PFSK-1 (cell line): ENCODE measurements around the gene UBASH3A.

ENCODE experiments used
- POLR2AphosphoS5 ChIP-seq: IDR thresholded peaks from 2 replicates; pipeline ENCODE4 v1.6.1; 2012; ENCODE audit warnings: low read depth, mild to moderate bottlenecking, control low read depth, low read length, moderate library complexity
- TAF1 ChIP-seq: IDR thresholded peaks from 2 replicates; pipeline ENCODE4 v1.6.1; 2012; ENCODE audit warnings: low read length, control low read depth, borderline replicate concordance; ENCODE audit not compliant: insufficient read depth
- TF ChIP-seq, protein P1 (sequence below), 2 experiments: IDR thresholded peaks; 2 replicates each; pipeline versions ENCODE4 v1.6.1 to v1.8.0; 2011 to 2012; ENCODE audit warnings: low read depth in 2 of 2, low read length in 2 of 2, control low read depth in 1 of 2, inconsistent platforms in 1 of 2, mild to moderate bottlenecking in 1 of 2, moderate library complexity in 1 of 2; ENCODE audit not compliant: insufficient read depth in 1 of 2

GRCh38 chr21:42489006-42489563, 85.4 kb downstream of the UBASH3A start:
- TF ChIP-seq TAF1 (no peak), POLR2AphosphoS5 (no peak)
- TF ChIP-seq, protein P1, sequence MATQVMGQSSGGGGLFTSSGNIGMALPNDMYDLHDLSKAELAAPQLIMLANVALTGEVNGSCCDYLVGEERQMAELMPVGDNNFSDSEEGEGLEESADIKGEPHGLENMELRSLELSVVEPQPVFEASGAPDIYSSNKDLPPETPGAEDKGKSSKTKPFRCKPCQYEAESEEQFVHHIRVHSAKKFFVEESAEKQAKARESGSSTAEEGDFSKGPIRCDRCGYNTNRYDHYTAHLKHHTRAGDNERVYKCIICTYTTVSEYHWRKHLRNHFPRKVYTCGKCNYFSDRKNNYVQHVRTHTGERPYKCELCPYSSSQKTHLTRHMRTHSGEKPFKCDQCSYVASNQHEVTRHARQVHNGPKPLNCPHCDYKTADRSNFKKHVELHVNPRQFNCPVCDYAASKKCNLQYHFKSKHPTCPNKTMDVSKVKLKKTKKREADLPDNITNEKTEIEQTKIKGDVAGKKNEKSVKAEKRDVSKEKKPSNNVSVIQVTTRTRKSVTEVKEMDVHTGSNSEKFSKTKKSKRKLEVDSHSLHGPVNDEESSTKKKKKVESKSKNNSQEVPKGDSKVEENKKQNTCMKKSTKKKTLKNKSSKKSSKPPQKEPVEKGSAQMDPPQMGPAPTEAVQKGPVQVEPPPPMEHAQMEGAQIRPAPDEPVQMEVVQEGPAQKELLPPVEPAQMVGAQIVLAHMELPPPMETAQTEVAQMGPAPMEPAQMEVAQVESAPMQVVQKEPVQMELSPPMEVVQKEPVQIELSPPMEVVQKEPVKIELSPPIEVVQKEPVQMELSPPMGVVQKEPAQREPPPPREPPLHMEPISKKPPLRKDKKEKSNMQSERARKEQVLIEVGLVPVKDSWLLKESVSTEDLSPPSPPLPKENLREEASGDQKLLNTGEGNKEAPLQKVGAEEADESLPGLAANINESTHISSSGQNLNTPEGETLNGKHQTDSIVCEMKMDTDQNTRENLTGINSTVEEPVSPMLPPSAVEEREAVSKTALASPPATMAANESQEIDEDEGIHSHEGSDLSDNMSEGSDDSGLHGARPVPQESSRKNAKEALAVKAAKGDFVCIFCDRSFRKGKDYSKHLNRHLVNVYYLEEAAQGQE (IDR thresholded peaks at IDR 0.05; ENCODE audit: insufficient read depth in 1 of 2, low read depth in 2 of 2, low read length in 2 of 2): no peak
